ENCODE measurements around the gene PTCD3.

PTCD3 gene

DNA sequence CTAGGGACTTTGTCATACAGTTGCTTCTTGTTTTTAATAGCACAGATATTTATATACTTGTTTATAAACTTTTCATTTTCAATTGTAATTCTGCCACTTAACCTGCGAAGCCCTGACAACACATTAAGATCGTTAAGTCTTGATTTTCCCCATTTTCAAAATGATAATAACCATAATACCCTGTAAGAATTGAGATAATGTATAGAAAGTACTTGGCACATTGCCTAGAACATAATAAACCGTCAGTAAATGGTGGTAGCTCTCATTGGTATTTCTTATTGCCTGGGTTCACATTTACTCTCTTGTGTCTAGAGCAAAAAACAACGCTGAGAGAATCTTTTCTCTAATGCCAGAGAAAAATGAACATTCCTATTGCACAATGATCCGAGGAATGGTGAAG is 18.6 kb downstream of the PTCD3 start:
- TF ChIP-seq CTCF (IDR thresholded peaks at IDR 0.05; ENCODE audit: insufficient read depth, low read length, poor library complexity, severe bottlenecking): no peak
- Histone ChIP-seq H3K27me3 (replicated peaks; ENCODE audit: control insufficient read depth, insufficient read depth, low read length) (no peaks in the 10 kb centered on the region), H3K4me3 (replicated peaks; ENCODE audit: low read depth, low read length) (no peak overlapping the region), H3K36me3 (ENCODE audit: control insufficient read depth, insufficient read depth, low read length) (peaks cover 23% of the 10 kb centered on the region)
- DNase-seq (ENCODE audit: extremely low read depth, insufficient read length): no peak

GRCh38 chr2:86134709-86135108 is 28.7 kb downstream of the PTCD3 start:
- Histone ChIP-seq H3K27me3 (replicated peaks; ENCODE audit: control insufficient read depth, insufficient read depth, low read length) (no peaks in the 10 kb centered on the region), H3K4me3 (replicated peaks; ENCODE audit: low read depth, low read length) (no peak overlapping the region), H3K36me3 (ENCODE audit: control insufficient read depth, insufficient read depth, low read length) (peaks cover 41% of the 10 kb centered on the region)
- TF ChIP-seq CTCF (IDR thresholded peaks at IDR 0.05; ENCODE audit: insufficient read depth, low read length, poor library complexity, severe bottlenecking): no peak
- DNase-seq (ENCODE audit: extremely low read depth, insufficient read length): no peak

DNA sequence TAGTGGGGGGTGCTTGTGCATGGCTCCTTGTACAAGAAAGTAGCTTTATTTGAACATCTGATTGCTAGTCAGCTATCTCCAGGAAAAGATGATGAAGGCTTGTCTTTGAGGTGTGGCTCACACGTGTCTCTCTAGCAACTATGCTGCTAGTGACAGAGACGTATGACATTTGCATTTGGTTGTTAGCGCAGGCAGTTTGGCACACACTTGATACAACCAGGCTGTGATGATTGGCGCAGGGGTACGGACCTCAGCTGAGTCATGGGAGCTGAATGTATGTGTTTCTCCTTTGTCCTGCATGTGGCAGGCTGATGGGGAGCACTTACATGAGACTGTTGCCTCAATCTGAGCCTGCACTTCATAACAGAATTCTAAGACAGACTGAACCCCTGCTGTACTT is 29.6 kb downstream of the PTCD3 start:
- H3K27me3 ChIP-seq (replicated peaks; ENCODE audit: control insufficient read depth, insufficient read depth, low read length): no peaks in the 10 kb centered on the region
- DNase-seq (ENCODE audit: extremely low read depth, insufficient read length): no peak
- TF ChIP-seq CTCF (IDR thresholded peaks at IDR 0.05; ENCODE audit: insufficient read depth, low read length, poor library complexity, severe bottlenecking): no peak
- H3K4me3 ChIP-seq (replicated peaks; ENCODE audit: low read depth, low read length): no peak overlapping the region
- peaks cover 38% of the 10 kb centered on the region for H3K36me3 ChIP-seq (ENCODE audit: control insufficient read depth, insufficient read depth, low read length)

DNA sequence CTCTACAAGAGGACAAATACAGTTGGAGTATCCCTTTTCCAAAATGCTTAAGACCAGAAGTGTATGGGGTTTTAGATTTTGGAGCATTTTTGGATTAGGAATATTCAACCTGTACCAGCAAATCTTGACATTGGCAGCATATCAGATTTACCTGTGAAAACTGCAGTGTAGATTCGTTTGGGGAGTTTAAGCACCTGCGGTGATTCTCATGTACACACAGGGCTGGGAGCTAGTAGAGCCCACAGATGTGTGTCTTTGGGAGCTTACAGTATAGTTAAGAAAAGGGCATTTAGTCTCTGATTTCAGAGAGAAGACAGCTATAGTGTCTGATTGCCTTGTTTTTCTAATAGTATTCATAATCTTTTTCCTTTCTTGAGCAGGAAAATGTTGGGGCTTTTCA is 30.1 kb downstream of the PTCD3 start:
- no peak for DNase-seq (ENCODE audit: extremely low read depth, insufficient read length)
- no peak for TF ChIP-seq CTCF (IDR thresholded peaks at IDR 0.05; ENCODE audit: insufficient read depth, low read length, poor library complexity, severe bottlenecking)
- Histone ChIP-seq H3K27me3 (replicated peaks; ENCODE audit: control insufficient read depth, insufficient read depth, low read length) (no peaks in the 10 kb centered on the region), H3K4me3 (replicated peaks; ENCODE audit: low read depth, low read length) (no peak overlapping the region), H3K36me3 (ENCODE audit: control insufficient read depth, insufficient read depth, low read length) (peaks cover 39% of the 10 kb centered on the region)

DNA sequence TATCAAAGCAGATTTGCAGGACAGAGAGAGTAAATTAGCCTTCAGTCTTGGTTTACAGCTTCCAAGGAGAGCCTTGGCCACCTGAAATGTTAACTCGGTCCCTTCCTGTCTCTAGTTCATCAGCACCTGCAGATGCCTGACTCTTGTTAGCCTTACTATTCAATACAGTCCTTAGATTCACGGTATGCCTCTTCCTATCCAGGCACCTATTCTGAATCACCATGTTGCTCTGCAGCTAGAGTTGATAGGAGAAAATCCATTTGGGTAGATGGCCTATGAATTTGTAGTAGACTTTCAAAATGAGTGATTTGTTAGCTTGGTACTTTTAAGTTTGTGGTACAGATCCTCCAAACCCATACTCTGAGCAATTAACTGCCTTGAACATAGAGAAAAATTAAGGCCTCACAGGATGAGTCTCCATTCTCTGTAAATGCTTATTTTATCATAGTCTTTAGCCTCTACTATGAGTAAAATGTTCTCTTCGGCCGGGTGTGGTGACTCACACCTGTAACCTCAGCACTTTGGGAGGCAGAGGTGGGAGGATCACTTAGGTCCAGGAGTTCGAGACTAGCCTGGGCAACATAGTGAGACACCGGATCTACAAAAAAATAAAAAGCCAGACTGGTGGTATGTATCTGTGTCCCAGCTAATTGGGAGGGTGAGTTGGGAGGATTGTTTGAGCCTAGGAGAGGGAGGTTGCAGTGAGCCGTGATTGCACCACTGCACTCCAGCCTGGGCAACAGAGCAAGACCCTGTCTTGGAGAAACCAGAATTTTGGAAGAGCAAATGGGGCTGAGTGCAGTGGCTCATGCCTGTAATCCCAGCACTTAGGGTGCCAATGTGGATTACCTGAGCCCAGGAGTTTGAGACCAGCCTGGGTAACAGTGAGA is 32.9 kb downstream of the PTCD3 start:
- TF ChIP-seq CTCF (IDR thresholded peaks at IDR 0.05; ENCODE audit: insufficient read depth, low read length, poor library complexity, severe bottlenecking): no peak
- H3K36me3 ChIP-seq (ENCODE audit: control insufficient read depth, insufficient read depth, low read length): peaks cover 34% of the 10 kb centered on the region
- no peaks in the 10 kb centered on the region for H3K27me3 ChIP-seq (replicated peaks; ENCODE audit: control insufficient read depth, insufficient read depth, low read length)
- no peak overlapping the region for H3K4me3 ChIP-seq (replicated peaks; ENCODE audit: low read depth, low read length)
- DNase-seq (ENCODE audit: extremely low read depth, insufficient read length): no peak
